HG03159 (cell line): Measurements from ENCODE around the gene TUBGCP6.

Experiments
- ATAC-seq: cut with Tn5 transposase; IDR thresholded peaks from one replicate; pipeline ENCODE4 v1.9.1; 2021; ENCODE audit warnings: mild to moderate bottlenecking, moderate library complexity; ENCODE audit not compliant: unreplicated experiment

TUBGCP6 gene

GRCh38 chr22:50252082-50253045 is 7.5 kb upstream of the TUBGCP6 start:
- ATAC-seq = no peak

DNA sequence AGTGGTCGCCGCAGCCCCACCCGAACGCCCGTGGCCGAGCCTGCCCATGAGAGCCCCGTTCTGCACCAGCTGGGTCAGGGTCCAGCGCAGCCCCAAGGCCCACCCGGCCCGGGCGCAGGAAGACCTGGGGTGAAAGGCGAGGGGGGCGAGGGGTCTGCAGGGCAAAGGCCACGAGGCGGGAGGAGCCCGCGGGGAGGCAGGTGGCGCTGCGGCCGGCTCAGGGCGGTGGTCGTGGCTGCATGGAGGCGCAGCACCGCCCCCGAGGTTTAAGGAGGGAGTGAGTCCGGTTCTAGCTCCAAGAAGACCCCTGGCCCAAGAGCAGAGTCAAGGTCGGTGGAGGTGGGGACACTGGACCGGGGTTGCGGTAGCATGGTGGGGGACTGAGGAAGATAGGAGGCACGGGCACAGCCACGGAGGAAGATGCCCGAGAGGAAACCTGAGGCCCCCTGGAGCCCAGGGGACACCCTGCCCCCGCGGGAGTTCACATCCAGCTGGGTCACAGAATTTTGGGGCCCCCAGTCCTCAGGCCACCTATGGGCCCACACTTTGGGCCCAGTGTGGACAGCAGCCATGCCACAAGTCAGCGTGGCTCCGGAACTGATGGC is 6.8 kb upstream of the TUBGCP6 start:
- ATAC-seq = no peak

GRCh38 chr22:50250555-50251476 is 6.0 kb upstream of the TUBGCP6 start, which contains the start of gene HDAC10:
HDAC10 (minus strand) TSS chr22:50251265; CDS start chr22:50251032, 233 bp downstream.
- no peak for ATAC-seq

DNA sequence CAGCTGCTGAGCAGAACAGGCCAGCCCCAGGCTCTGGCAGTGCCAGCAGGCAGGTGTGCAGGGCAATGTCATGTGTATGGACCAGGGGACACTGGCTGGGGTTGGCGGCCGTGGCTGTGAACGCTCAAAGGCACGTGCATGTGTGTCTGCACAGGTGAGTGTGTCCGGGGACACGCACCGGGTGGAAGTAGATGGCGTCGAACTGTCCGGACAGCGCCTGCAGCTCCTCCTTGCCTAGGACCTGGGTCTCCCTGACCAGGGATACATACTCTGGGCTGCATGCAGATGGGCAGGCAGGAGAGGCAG is 5.4 kb upstream of the TUBGCP6 start:
- no peak for ATAC-seq

GRCh38 chr22:50249341-50250248 is 4.8 kb upstream of the TUBGCP6 start:
- no peak for ATAC-seq

- no peak for ATAC-seq
Measured at GRCh38 chr22:50248196-50249081, 3.6 kb upstream of the TUBGCP6 start.

DNA sequence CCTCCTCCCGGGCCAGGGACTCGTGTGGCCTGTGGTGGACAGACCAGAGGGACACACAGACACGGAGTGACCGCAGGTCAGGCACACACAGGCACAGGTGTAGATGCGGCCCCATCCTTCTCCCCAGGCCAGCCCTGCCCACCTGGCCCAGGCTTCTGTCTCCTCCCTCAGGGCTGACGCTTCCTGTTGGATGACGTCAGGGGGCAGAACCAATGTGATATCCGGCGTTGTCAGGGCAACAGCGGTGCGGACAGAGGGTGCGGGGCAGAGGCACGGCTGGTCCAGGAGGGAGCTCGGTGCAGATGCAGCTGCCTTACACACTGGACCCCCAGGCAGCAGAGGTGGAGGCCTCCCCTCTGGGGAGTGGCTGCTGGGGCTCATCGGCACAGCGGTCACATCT is 2.9 kb upstream of the TUBGCP6 start:
- no peak for ATAC-seq

- no peak for ATAC-seq
Measured at GRCh38 chr22:50246242-50247175, 1.7 kb upstream of the TUBGCP6 start.

DNA sequence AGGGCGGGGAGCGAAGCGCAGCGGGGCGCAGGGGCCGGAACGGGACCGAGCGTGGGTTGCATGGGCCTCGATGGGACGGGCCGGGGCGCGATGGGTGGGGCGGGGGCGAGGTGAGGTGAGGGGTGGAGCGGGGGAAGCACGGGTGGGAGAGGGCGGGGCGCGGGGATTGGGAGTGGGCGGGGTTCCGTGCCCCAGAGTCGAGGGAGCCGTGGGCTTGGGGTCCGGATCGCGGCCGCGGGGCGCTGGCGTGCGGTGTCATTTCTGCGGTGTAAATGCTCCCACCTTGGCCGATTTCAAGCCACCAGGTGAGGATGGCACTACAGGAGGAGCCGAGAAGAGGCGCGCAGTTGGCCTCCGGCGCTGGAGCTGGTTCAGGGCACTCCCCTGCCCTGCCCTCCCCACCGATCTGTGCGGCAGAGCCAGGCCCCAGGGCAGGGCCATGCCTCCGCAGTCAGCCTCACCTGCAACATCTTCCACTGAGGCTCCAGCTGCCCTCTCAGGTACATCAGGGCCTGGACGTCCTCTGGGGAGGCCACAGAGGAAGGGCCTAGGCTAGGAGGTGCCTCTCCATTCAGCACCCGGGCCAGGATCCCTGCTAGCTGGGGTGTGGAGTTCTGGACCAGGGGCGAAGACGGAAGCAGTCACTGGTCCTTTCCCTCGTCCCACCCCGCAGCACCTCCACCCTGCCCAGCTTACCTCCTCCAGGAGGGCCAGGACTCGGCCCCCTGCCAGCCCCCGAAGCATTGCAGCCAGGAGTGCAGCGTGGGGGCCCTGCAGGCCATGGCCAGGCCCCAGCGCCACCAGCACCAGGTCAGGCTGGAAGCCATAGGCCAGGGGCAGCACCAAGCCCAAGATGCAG is 620 bp upstream of the TUBGCP6 start:
- no peak for ATAC-seq

DNA sequence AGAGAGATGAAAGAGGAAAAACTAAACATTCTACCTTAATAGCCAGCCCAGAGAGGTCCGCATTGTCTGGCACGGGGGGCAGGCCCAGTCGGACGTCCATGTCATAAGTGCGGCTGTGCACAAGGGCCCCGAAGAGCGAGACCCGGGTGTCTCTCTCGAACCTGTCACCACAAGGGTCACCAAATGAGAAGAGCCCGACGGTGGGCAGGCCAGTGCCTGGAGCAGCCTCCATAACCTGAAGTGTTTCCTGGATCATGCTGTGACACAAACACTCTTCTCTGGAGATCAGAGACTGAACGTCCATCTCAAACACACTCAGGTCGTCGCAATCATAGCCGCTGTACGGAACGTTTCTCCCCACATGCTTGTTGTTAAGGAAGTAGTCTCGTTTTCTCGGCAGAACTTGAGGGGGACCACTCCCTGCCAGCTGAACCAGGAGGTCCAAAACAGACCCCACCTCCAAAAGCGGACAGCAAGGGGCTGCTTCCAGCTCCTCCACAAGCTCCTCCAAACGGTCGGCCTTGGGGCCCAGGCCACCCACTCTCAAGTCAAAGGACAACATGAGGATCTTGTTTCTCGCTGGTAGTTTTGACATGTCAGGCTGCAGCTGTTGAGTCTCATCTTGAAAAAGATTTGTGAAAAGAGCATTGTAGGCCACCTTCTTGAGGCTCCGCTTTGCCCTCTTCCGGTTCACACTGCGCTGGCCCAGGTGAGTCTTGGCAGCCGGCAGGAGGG is 971 bp downstream of the TUBGCP6 start:
- no peak for ATAC-seq

- ATAC-seq = no peak
Measured at GRCh38 chr22:50242406-50242949, 2.3 kb downstream of the TUBGCP6 start.

GRCh38 chr22:50238755-50239154 is 6.1 kb downstream of the TUBGCP6 start:
- ATAC-seq = no peak

DNA sequence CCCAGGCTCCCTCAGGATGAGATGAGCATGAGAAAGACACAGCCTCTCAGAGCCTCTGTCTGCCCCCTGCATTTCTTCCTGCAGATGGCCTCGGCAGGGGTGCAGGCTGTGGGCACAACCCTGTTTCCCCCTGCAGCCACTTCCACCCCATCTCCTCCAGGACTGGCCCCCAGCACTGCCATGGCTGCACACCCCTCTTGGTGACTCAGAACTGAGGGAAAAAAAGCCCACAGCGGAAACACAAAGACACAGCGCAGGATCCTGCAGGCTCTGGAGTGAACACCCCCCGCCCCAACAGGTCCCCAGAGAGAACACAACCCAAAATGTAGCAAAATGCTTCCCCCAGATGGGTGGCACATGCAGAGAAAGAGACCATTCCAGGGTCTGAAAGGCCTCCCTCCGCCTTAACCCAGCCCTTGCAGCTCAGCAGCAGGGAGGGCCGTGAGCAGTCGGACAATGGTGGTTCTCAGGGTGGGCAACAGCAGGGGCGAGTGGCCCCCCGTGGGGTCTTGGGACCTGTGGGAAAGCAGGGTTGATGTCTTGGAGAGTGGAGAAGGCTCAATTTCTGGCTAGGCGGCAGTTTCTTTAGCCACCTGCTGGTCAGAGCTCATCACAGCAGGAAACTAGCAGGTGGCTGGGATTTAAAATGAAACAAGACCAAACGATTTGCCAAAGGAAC is 8.0 kb downstream of the TUBGCP6 start:
- no peak for ATAC-seq

DNA sequence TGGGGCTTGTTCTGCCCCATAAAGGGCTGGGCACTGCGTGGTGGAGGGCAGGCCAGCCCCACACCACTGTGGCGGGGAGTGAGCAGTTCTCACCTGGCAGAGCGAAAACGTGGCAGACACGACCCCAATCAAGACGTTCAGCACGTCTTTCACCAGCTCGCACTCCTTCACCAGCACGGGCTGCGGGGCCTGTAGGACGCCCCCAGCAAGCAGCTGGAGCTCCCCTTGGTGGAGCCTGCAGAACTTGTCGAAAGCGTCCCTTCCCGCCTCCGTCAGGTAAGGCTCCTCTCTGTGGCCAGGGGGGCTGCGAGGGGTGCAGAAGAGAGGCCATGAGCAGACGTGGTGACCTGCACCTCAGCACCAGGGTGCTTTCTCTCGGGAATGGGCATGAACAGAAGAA is 11.6 kb downstream of the TUBGCP6 start:
- ATAC-seq = no peak

DNA sequence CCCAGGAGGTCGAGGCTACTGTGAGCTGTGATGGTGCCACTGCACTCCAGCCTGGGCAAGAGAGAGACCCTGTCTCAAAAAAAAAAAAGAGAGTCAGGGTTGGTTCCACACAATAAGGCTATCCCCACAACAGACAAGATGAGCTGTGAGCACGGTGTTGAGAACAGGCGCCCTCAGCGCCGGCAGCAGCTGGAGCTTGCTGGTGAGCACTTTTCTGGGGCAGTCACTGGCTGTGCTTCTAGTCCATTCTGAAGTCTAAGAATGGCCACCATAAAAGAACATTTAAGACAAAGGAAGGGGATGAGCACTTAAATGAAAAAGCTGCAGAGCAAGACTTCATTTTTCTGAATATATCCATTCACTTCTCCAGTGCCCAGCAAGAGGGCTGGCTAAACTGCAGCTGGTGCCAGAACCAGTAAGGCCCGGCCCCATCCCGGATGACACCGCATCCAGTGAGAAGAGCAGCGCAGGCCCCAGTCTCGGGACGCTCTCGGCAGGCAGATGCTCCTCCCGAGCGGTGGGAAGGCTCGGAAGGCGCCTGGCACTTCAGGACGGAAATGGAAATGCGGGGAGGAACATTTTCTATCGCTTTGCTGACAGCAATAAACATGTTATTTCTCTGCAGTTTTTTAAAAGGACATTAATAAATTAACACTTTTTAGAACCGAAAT is 12.2 kb downstream of the TUBGCP6 start:
- ATAC-seq = no peak
